K562 (cell line): Measurements from ENCODE around the gene TMED6. TPM values are rescaled to one million over a fixed set of nuclear protein-coding genes. Genes with fewer than 3 reads are reported as not detected.
A peak's percentile ranks its signal among the peaks of the same experiment; 100 is the strongest.

ENCODE experiments used
- AFF4 ChIP-seq: sonication (generic); formaldehyde crosslinking; IDR thresholded peaks from 2 replicates; pipeline ENCODE4 v1.8.0; 2023; ENCODE audit warnings: mild to moderate bottlenecking, missing genetic modification reagents
- DIDO1 ChIP-seq: fragments of 450-650 bp; IDR thresholded peaks from 2 replicates; pipeline ENCODE4 v1.6.1; 2016; ENCODE audit warnings: low read depth, missing biosample characterization, missing genetic modification characterization
- DNMT1 ChIP-seq: fragments of 450-650 bp; IDR thresholded peaks from 2 replicates; pipeline ENCODE4 v1.6.1; 2016; ENCODE audit warnings: antibody characterized with exemption, mild to moderate bottlenecking
- MGA ChIP-seq: fragments of 450-650 bp; IDR thresholded peaks from 2 replicates; pipeline ENCODE4 v1.6.1; 2016; ENCODE audit warnings: mild to moderate bottlenecking, moderate library complexity
- PHTF2 ChIP-seq: fragments of 250-450 bp; sonication (Bioruptor Pico); IDR thresholded peaks from 2 replicates; pipeline ENCODE4 v1.5.0; 2021; ENCODE audit warnings: mild to moderate bottlenecking
- SMARCE1 ChIP-seq: fragments of 450-650 bp; IDR thresholded peaks from 2 replicates; pipeline ENCODE4 v1.7.1; 2016; ENCODE audit warnings: mild to moderate bottlenecking
- ZBTB12 ChIP-seq: fragments of 250-450 bp; sonication (Bioruptor Pico); IDR thresholded peaks from 2 replicates; pipeline ENCODE4 v1.4.0; 2020
- ZNF668 ChIP-seq: fragments of 250-450 bp; sonication (Bioruptor Pico); IDR thresholded peaks from 2 replicates; pipeline ENCODE4 v1.8.0; 2022; ENCODE audit warnings: mild to moderate bottlenecking, inconsistent platforms
- polyA plus RNA-seq, 8 experiments: library from polyadenylated mRNA; depleted of rRNA in 4 of 8; stranded (reverse) in 5 of 8; unstranded in 3 of 8; fragments of >200 nt; fragmentation: Nextera tagmentation in 2 of 8; fragmentation: Illumina TruSeq in 1 of 8; extraction: Ambion mirVana in 2 of 8; extraction: Trizol in 1 of 8; gene quantifications; 2 replicates each; pipeline versions ENCODE4 v1.2.1 to v1.2.3, GENCODE V29; 2011 to 2014; ENCODE audit warnings: inconsistent platforms in 1 of 8, missing spikeins in 1 of 8
- total RNA-seq, 7 experiments: library from RNA; depleted of rRNA in 6 of 7; stranded (reverse); fragments of >200 nt in 6 of 7; fragmentation: Illumina TruSeq in 2 of 7; extraction: Trizol in 2 of 7; gene quantifications; 2 replicates each; pipeline versions ENCODE4 v1.2.1 to v1.2.3, GENCODE V29; 2011 to 2021; ENCODE audit warnings: low replicate concordance in 1 of 7

TMED6 gene
- total and polyA plus RNA-seq, 9 of the 15 experiments (the other 6 are each of a cell fraction or from before 2014, with no cell fraction given), result 0.14 to 0.45 (median 0.25) TPM; not detected in 2

GRCh38 chr16:69330286-69331109 lies 21.1 kb downstream of the TMED6 start, which contains the start of gene PDF (continued):
- TF ChIP-seq AFF4 (peak; percentile 57; the same call in 1 of the 2 replicates), SMARCE1 (no peak), ZBTB12 (CRISPR knock-in tag) (no peak), MGA (peak; percentile 77), DNMT1 (no peak), ZNF668 (no peak), DIDO1 (tag) (no peak), PHTF2 (no peak)
